ENCODE measurements around the gene MBNL2. TPM values are rescaled to one million over a fixed set of nuclear protein-coding genes. Genes with fewer than 3 reads are reported as not detected.

The MBNL2 gene
- total RNA-seq: 58.2 and 74.3 TPM in 2 replicates

GRCh38 chr13:97221989-97222700, at the start of gene MBNL2:
Gene MBNL2, plus strand, starts transcription at chr13:97222333. Its CDS starts 53,903 bp downstream, at chr13:97276236.

GRCh38 chr13:97433727-97434396, 211.7 kb downstream of the MBNL2 start, which contains the start of gene RAP2A:
Gene RAP2A, plus strand, starts transcription at chr13:97434169. Its CDS starts 302 bp downstream, at chr13:97434471.

Other genes starting within 250 kb of the MBNL2 start
- gene OXGR1, start 227.9 kb upstream of the MBNL2 start, total RNA-seq: 0.65 TPM in 1 of 2 replicates, not detected in the other
- gene RAP2A, start 211.8 kb downstream of the MBNL2 start, total RNA-seq: 21.3 and 22.2 TPM in 2 replicates

Measured in epithelial cell of alveolus of lung (primary cell).